HEK293 (cell line): ENCODE data around the gene DNASE2.

ENCODE experiments used
- EGR2 ChIP-seq: fragments of 450-650 bp; formaldehyde crosslinking; IDR thresholded peaks from 2 replicates; pipeline ENCODE4 v1.5.1; 2016; ENCODE audit warnings: low read depth, missing biosample characterization, missing genetic modification characterization
- GLI2 ChIP-seq: fragments of 450-650 bp; formaldehyde crosslinking; IDR thresholded peaks from 2 replicates; pipeline ENCODE4; 2017; ENCODE audit warnings: missing biosample characterization, missing genetic modification characterization, low read depth, borderline replicate concordance
- GLIS2 ChIP-seq: fragments of 450-650 bp; formaldehyde crosslinking; IDR thresholded peaks from 2 replicates; pipeline ENCODE4 v1.5.1; 2016; ENCODE audit warnings: missing biosample characterization, missing genetic modification characterization
- HOXC10 ChIP-seq: sonication (generic); formaldehyde crosslinking; IDR thresholded peaks from 2 replicates; pipeline ENCODE4 v1.8.1; 2023; ENCODE audit warnings: mild to moderate bottlenecking, missing genetic modification reagents
- KLF17 ChIP-seq: fragments of 450-650 bp; formaldehyde crosslinking; IDR thresholded peaks from 2 replicates; pipeline ENCODE4 v1.5.1; 2016; ENCODE audit warnings: missing biosample characterization, missing genetic modification characterization
- KLF7 ChIP-seq: fragments of 450-650 bp; formaldehyde crosslinking; IDR thresholded peaks from 2 replicates; pipeline ENCODE4 v1.5.1; 2016; ENCODE audit warnings: missing biosample characterization, missing genetic modification characterization, borderline replicate concordance
- KLF8 ChIP-seq: fragments of 450-650 bp; formaldehyde crosslinking; IDR thresholded peaks from 2 replicates; pipeline ENCODE4 v1.5.1; 2016; ENCODE audit warnings: missing biosample characterization, missing genetic modification characterization
- MZF1 ChIP-seq: fragments of 450-650 bp; formaldehyde crosslinking; IDR thresholded peaks from 2 replicates; pipeline ENCODE4 v1.5.1; 2017; ENCODE audit warnings: missing biosample characterization, missing genetic modification characterization, borderline replicate concordance
- SP3 ChIP-seq: fragments of 450-650 bp; formaldehyde crosslinking; IDR thresholded peaks from 2 replicates; pipeline ENCODE4 v1.5.1; 2016; ENCODE audit warnings: missing biosample characterization, missing genetic modification characterization
- SP7 ChIP-seq: fragments of 450-650 bp; formaldehyde crosslinking; IDR thresholded peaks from 2 replicates; pipeline ENCODE4 v1.5.1; 2016; ENCODE audit warnings: missing biosample characterization, missing genetic modification characterization
- ZBTB10 ChIP-seq: fragments of 450-650 bp; formaldehyde crosslinking; IDR thresholded peaks from 2 replicates; pipeline ENCODE4 v1.5.1; 2016; ENCODE audit warnings: missing biosample characterization, missing genetic modification characterization
- ZFHX2 ChIP-seq: fragments of 450-650 bp; formaldehyde crosslinking; conservative IDR thresholded peaks from 2 replicates; pipeline ENCODE4 v1.5.1; 2016; ENCODE audit warnings: missing biosample characterization, missing genetic modification characterization
- ZFP3 ChIP-seq: fragments of 450-650 bp; formaldehyde crosslinking; IDR thresholded peaks from 2 replicates; pipeline ENCODE4 v1.5.1; 2016; ENCODE audit warnings: low read depth, missing biosample characterization, missing genetic modification characterization
- ZNF148 ChIP-seq: fragments of 450-650 bp; formaldehyde crosslinking; IDR thresholded peaks from 2 replicates; pipeline ENCODE4 v1.5.0; 2017; ENCODE audit warnings: missing biosample characterization, missing genetic modification characterization, borderline replicate concordance
- ZNF19 ChIP-seq: fragments of 450-650 bp; formaldehyde crosslinking; IDR thresholded peaks from 2 replicates; pipeline ENCODE4; 2016; ENCODE audit warnings: missing biosample characterization, missing genetic modification characterization, low read depth
- ZNF426 ChIP-seq: fragments of 450-650 bp; formaldehyde crosslinking; IDR thresholded peaks from 2 replicates; pipeline ENCODE4 v1.5.1; 2017; ENCODE audit warnings: missing biosample characterization, missing genetic modification characterization, mild to moderate bottlenecking, inconsistent platforms, moderate library complexity
- ZNF521 ChIP-seq: fragments of 450-650 bp; formaldehyde crosslinking; IDR thresholded peaks from 2 replicates; pipeline ENCODE4 v1.5.1; 2017; ENCODE audit warnings: missing biosample characterization, mild to moderate bottlenecking, missing genetic modification characterization
- ZNF530 ChIP-seq: fragments of 450-650 bp; formaldehyde crosslinking; IDR thresholded peaks from 2 replicates; pipeline ENCODE4 v1.5.1; 2016; ENCODE audit warnings: low read depth, missing biosample characterization, missing genetic modification characterization
- ZNF560 ChIP-seq: fragments of 450-650 bp; formaldehyde crosslinking; IDR thresholded peaks from 2 replicates; pipeline ENCODE4 v1.5.1; 2017; ENCODE audit warnings: missing biosample characterization, missing genetic modification characterization, borderline replicate concordance
- ZNF580 ChIP-seq: fragments of 450-650 bp; formaldehyde crosslinking; IDR thresholded peaks from 2 replicates; pipeline ENCODE4 v1.5.1; 2016; ENCODE audit warnings: missing biosample characterization, missing genetic modification characterization
- ZNF639 ChIP-seq: fragments of 450-650 bp; formaldehyde crosslinking; IDR thresholded peaks from 2 replicates; pipeline ENCODE4 v1.5.1; 2016; ENCODE audit warnings: missing biosample characterization, missing genetic modification characterization
- TF ChIP-seq, protein P1 (sequence below): fragments of 450-650 bp; formaldehyde crosslinking; IDR thresholded peaks from 2 replicates; pipeline ENCODE4 v1.5.1; 2017; ENCODE audit warnings: missing biosample characterization, missing genetic modification characterization
- TF ChIP-seq, protein P2 (sequence below): fragments of 450-650 bp; formaldehyde crosslinking; IDR thresholded peaks from 2 replicates; pipeline ENCODE4 v1.5.1; 2016; ENCODE audit warnings: missing biosample characterization, missing genetic modification characterization

DNASE2 gene

GRCh38 chr19:12880551-12881171 is 588 bp downstream of the DNASE2 start (continued):
- peak; percentile 53 for TF ChIP-seq ZFHX2 (tag by site-specific recombination)
- no peak for TF ChIP-seq ZNF560 (tag by site-specific recombination)
- TF ChIP-seq ZNF426 (tag by site-specific recombination) = no peak
- TF ChIP-seq MZF1 = no peak
- TF ChIP-seq HOXC10 = no peak
- 0 out of 2 replicates have a peak, but pooled peaks have one; percentile 11 for TF ChIP-seq KLF17
- TF ChIP-seq GLIS2 (tag by site-specific recombination) = no peak
- no peak for TF ChIP-seq ZNF530 (tag by site-specific recombination)
- 0 out of 2 replicates have a peak, but pooled peaks have one; percentile 22 for TF ChIP-seq KLF8 (tag by site-specific recombination)
- TF ChIP-seq GLI2 = no peak
- no peak for TF ChIP-seq ZFP3 (tag by site-specific recombination)
- TF ChIP-seq ZNF19 = no peak
- no peak for TF ChIP-seq ZNF521
- peak; percentile 30; the same call in 1 of the 2 replicates for TF ChIP-seq EGR2 (tag by site-specific recombination)
- TF ChIP-seq, protein P1, sequence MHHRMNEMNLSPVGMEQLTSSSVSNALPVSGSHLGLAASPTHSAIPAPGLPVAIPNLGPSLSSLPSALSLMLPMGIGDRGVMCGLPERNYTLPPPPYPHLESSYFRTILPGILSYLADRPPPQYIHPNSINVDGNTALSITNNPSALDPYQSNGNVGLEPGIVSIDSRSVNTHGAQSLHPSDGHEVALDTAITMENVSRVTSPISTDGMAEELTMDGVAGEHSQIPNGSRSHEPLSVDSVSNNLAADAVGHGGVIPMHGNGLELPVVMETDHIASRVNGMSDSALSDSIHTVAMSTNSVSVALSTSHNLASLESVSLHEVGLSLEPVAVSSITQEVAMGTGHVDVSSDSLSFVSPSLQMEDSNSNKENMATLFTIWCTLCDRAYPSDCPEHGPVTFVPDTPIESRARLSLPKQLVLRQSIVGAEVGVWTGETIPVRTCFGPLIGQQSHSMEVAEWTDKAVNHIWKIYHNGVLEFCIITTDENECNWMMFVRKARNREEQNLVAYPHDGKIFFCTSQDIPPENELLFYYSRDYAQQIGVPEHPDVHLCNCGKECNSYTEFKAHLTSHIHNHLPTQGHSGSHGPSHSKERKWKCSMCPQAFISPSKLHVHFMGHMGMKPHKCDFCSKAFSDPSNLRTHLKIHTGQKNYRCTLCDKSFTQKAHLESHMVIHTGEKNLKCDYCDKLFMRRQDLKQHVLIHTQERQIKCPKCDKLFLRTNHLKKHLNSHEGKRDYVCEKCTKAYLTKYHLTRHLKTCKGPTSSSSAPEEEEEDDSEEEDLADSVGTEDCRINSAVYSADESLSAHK = no peak
- 0 out of 2 replicates have a peak, but pooled peaks have one; percentile 33 for TF ChIP-seq SP7 (tag by site-specific recombination)
- TF ChIP-seq SP3 (tag by site-specific recombination) = peak; percentile 11; the same call in 1 of the 2 replicates
- no peak for TF ChIP-seq KLF7 (tag by site-specific recombination)
- TF ChIP-seq ZBTB10 (tag by site-specific recombination) = 0 out of 2 replicates have a peak, but pooled peaks have one; percentile 18
- TF ChIP-seq ZNF148 = no peak
- TF ChIP-seq ZNF639 (tag by site-specific recombination) = peak; percentile 27; the same call in 1 of the 2 replicates
- TF ChIP-seq ZNF580 = peak; percentile 76
- TF ChIP-seq, protein P2, sequence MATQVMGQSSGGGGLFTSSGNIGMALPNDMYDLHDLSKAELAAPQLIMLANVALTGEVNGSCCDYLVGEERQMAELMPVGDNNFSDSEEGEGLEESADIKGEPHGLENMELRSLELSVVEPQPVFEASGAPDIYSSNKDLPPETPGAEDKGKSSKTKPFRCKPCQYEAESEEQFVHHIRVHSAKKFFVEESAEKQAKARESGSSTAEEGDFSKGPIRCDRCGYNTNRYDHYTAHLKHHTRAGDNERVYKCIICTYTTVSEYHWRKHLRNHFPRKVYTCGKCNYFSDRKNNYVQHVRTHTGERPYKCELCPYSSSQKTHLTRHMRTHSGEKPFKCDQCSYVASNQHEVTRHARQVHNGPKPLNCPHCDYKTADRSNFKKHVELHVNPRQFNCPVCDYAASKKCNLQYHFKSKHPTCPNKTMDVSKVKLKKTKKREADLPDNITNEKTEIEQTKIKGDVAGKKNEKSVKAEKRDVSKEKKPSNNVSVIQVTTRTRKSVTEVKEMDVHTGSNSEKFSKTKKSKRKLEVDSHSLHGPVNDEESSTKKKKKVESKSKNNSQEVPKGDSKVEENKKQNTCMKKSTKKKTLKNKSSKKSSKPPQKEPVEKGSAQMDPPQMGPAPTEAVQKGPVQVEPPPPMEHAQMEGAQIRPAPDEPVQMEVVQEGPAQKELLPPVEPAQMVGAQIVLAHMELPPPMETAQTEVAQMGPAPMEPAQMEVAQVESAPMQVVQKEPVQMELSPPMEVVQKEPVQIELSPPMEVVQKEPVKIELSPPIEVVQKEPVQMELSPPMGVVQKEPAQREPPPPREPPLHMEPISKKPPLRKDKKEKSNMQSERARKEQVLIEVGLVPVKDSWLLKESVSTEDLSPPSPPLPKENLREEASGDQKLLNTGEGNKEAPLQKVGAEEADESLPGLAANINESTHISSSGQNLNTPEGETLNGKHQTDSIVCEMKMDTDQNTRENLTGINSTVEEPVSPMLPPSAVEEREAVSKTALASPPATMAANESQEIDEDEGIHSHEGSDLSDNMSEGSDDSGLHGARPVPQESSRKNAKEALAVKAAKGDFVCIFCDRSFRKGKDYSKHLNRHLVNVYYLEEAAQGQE (tag by site-specific recombination) = no peak
